Caki2 (cell line): Measurements from ENCODE around the gene SUN1. TPM values are rescaled to one million over a fixed set of nuclear protein-coding genes. Genes with fewer than 3 reads are reported as not detected.
"Not testable (repeated sequence)": the region's sequence is repeated elsewhere in the genome, so short reads cannot be mapped to it uniquely, and the experiment has no call there.

ENCODE experiments used
- DNase-seq: peaks from one replicate; pipeline ENCODE4 v3.0.0-alpha.2; 2015; ENCODE audit warnings: low read depth
- in situ Hi-C: cut with HindIII; loops from 2 replicates; pipeline ENCODE4 v1.10.0; 2016; ENCODE audit warnings: low sequenced_read_pairs, low pct_unique_long_range_greater_than_20kb, mixed read lengths
- total RNA-seq: library from RNA; depleted of rRNA; stranded (reverse); fragments of >200 nt; shearing (Covaris generic); gene quantifications from 2 replicates; pipeline ENCODE4 v1.2.3, GENCODE V29; 2014; ENCODE audit warnings: low replicate concordance; rRNA removed

The SUN1 gene
- total RNA-seq, 1 experiment from 2014 or later = 111 TPM

DNA sequence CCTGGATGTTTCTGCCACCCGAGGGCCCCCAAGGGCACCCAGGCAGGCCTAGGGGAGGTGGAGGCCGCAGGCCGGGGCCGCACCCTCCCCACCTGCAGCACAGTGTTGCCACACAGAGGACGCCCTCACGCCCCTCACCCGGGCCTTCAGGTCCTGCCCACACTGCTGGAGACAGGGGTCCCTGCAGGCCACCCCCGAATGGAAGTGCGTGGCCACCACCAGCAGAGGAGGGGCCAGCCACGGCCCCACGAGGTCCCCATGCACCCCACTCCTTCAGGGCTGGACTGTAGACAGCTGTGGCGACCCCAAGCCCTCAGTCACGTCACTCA, 86.8 kb downstream of the SUN1 start:
- in situ Hi-C loops = no loop called here

DNA sequence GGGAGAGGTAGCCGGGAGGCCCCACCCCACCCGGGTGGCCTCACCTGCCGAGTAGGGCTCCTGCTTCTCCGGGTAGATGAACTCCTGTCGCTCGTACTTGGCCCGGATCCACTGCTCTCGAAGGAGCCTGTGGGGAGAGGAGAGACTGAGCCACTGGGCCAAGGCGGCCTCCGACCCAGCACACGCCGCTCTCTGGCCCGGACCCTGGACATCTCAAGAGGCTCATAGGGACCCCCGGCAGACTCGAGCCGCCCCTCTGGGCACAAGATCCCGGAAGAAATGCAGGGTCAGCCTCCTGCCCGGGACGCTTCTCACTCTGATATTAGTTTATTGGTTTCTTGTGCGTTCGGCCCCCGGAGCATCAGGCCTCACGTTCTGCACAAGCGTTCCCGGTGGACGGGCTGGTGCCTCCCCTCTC, 87.7 kb downstream of the SUN1 start:
- in situ Hi-C loops = no loop called here

More for the DNA sequence above, 86.8 kb downstream of the SUN1 start:
- no peak for DNase-seq

DNA sequence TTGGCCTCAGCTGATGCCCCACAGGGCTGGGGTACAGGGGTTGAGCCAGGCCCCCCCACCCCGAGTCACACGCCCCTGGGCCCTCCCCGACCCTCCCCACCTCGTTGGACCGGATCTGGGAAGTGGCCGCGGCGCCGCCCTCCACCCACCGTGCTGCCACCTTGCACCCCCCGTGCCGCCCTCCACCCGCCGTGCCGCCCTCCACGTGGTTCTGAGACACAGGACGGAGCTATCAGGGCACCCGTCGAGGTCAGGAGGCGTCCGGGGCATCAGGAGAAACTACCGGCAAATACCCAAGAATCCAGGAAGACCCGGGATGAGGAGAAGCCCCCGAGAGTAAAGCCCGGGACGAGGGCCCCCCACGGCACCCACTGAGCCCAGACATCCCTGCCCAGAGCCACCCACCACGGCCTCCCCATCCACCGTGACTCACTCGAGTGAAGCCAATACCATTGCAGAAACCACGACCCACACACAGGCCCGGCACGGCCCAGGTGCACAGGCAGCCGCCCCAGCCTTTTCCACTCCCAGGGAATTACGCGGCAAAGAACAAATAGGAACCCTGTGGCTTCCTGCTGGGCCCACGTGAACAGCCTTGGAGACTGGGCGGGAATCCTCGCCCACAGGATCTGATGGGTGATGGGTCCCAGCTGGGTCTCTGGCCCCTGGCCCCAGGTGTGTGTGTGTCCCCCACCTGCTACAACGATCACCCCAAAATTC, 88.2 kb downstream of the SUN1 start:
- no peak for DNase-seq
- in situ Hi-C loops = no loop called here

More for the DNA sequence above, 87.7 kb downstream of the SUN1 start:
- no peak for DNase-seq

DNA sequence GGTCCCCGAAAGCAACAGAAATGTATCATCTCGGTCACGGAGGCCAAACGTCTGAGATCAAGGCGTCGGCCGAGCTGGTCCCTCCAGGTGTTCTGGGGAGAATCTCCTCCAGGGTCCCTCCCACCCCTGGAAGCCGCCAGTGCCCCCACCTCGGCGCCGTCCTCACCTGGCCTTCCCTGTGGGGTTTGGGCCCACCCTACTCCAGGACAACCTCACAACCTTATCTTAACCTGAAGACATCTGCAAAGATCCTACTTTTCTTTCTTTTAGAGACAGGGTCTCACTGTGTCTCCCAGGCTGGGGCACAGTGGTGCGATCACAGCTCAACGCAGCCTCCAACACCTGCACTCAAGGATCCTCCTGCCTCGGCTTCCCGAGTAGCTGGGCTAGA, 88.8 kb downstream of the SUN1 start:
- DNase-seq = no peak
- in situ Hi-C loops = no loop called here

DNA sequence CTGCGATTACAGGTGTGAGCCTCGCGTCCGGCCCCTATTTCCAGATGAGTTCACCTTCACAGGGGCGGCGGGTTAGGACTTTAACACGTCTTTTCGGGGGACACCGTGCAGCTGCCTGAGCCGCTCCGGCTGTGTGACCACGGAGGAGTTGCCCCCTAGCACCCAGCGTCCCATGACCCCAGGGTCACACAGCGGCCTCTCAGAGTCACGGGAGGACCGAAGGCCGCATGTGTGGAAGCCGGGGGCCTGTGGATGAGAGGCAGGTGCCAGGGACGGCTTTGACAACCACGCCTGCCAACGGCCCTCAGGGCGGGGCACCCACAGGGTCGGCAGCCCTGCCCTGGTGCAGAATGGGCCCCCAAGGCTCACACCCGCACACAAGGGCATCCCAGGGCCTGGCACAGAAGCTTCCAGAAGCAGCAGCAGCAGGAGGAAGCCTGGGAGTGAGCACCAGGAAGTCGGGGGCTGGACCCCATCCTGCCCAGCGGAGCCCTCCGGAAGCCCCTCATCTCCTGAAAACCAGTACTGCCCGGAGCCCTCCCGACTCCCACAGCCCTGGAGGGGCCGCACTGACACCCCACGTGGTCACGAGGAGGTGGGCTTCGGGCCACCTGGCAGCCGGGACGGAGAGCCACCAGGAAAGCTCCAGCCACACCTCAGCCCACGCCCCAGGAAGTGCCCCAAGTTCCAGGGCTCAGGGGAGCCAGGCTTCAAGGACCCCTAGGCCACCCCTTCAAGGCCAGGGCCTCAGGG, 89.5 kb downstream of the SUN1 start:
- in situ Hi-C loops = no loop called here
- DNase-seq = no peak

DNA sequence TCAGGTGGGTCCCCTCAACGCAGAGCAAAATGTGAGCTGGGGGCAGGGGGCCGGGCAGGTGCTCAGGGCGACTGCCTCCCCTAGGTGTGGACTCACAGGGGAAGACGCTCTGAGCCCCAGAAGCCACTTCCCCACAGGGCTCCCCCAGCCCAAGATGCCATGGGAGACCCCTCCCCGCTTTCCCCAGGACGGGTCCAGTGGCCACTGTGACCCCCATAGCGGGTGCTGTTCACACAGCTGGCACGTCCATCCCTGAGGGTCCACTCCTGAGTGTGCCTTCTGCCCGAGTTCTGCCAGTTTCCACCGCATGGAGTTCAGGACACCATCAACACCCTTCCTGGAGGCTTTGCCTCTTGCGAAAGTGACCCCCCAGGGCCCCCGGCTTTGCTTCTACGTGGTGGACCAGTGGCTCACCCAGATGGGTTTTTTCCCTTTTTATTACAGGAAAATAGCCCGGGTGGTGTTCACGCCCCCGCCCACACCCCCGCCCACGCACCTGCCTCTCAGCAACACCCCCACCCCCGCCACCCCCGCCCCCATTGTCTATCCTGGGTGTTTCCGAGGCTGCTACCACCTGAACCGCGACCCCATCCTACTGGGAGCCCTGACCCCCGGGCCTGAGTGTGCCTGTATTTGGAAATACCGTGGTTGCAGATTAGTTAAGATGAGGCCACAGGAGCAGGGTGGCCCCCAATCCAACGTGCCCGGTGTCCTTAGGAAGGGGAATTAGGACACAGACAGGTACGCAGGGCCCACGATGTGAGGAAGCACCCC, 90.2 kb downstream of the SUN1 start:
- in situ Hi-C loops = no loop called here
- no peak for DNase-seq

DNA sequence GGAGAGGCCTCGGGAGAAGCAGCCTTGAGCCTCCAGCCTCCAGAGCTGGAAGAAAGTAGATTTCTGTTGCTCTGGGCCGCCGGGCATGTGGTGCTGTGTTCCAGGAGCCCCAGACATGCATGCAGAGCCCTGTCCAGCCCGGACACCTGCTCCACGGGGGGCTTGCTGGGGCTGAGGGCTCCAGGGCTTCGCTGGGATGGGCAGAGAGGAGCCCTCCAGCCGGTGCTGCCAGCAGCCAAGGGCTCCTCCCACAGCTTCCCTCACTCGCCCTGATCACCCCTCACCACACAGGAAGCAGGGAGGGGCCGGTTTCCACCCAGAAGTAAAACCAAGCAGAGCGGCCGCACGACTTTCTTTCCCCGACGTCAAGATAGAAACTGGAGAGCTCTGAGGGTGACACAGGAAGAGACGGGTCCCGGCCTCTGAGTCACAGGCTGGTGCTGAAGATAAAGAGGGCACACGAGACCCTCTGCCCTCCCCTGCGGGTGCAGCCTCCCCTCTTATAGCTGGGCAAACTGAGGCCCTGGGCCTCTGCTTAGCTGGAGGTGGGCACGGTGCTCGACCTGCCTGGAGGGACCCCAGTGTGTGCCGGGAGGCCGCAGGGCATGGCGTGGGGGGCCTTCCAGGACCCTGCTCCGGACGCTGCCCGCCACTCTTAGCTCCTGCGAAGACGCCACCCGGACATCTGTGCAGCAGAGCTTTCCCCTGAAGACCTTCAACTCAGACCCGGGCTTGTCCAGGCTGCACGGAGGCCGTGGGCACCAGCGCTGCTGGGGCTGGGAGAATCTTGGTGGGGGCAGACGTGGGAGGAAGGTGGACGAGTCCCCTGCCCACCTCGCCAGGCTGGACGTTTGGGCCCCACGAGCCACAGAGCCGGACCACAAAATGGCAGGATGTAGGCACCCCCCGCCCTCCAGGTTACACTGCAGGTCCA, 91.1 kb downstream of the SUN1 start:
- DNase-seq = no peak
- in situ Hi-C loops = no loop called here

DNA sequence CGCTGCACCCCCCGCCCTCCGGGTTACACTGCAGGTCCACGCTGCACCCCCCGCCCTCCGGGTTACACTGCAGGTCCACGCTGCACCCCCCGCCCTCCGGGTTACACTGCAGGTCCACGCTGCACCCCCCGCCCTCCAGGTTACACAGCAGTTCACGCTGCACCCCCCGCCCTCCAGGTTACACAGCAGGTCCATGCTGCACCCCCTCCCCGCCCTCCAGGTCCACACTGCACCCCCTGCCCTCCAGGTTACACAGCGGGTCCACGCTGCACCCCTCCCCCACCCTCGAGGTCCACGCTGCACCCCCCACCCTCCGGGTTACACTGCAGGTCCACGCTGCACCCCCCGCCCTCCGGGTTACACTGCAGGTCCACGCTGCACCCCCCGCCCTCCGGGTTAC, 91.8 kb downstream of the SUN1 start:
- DNase-seq, in situ Hi-C loops: not testable (repeated sequence)

Other genes starting within 250 kb of the SUN1 start
- gene DNAAF5, start 105.8 kb upstream of the SUN1 start, total RNA-seq = 53.8 and 77.4 TPM in 2 replicates
- 35.3 and 68.0 TPM in 2 replicates for gene PRKAR1B, start 105.2 kb upstream of the SUN1 start, total RNA-seq
- 106 and 117 TPM in 2 replicates for gene GET4, start 44.1 kb downstream of the SUN1 start, total RNA-seq
- gene ADAP1, start 122.2 kb downstream of the SUN1 start, total RNA-seq = 8.3 TPM in 1 of 2 replicates, not detected in the other
- gene COX19, start 143.1 kb downstream of the SUN1 start, total RNA-seq = 7.6 and 10.1 TPM in 2 replicates
- not detected in 2 replicates for gene CYP2W1, start 150.7 kb downstream of the SUN1 start, total RNA-seq
- 12.2 and 22.2 TPM in 2 replicates for gene GPR146, start 212.1 kb downstream of the SUN1 start, total RNA-seq